Lung (tissue), 12 donors: ENCODE results near the gene TMPRSS3. TPM values are rescaled to one million over a fixed set of nuclear protein-coding genes. Genes with fewer than 3 reads are reported as not detected.

Source experiments
- ATAC-seq: fragments of 200-7000 bp; cut with Tn5 transposase; one replicate; pipeline ENCODE4 v1.9.1; 2020; ENCODE audit warnings: moderate number of reproducible peaks; ENCODE audit not compliant: insufficient read depth, low FRiP score
- DNase-seq, 3 donors: peaks; one replicate each; pipeline ENCODE4 v3.0.0-alpha.2; 2013 to 2017
- H3K27ac ChIP-seq, 2 donors: one replicate each; pipeline ENCODE4 v1.5.1; 2013; ENCODE audit warnings: mild to moderate bottlenecking in 2 of 2, moderate library complexity in 2 of 2, control low read depth in 1 of 2, inconsistent platforms in 1 of 2, low read depth in 1 of 2, low read length in 1 of 2
- H3K27me3 ChIP-seq, 3 donors: one replicate each; pipeline ENCODE4 v1.5.1; 2013; ENCODE audit warnings: low read length in 2 of 3; ENCODE audit not compliant: control insufficient read depth in 3 of 3, insufficient read depth in 3 of 3
- H3K36me3 ChIP-seq, 4 donors: one replicate each; pipeline ENCODE4 v1.5.1; 2013; ENCODE audit warnings: low read length in 4 of 4, mild to moderate bottlenecking in 1 of 4, moderate library complexity in 1 of 4; ENCODE audit not compliant: control insufficient read depth in 4 of 4, insufficient read depth in 4 of 4
- H3K4me1 ChIP-seq, 5 donors: one replicate each; pipeline ENCODE4 v1.5.1; 2013; ENCODE audit warnings: low read length in 5 of 5, mild to moderate bottlenecking in 2 of 5, moderate library complexity in 1 of 5; ENCODE audit not compliant: control insufficient read depth in 5 of 5, insufficient read depth in 5 of 5
- H3K4me3 ChIP-seq: one replicate; pipeline ENCODE4 v1.5.1; 2013; ENCODE audit warnings: mild to moderate bottlenecking, control low read depth, moderate library complexity
- H3K9ac ChIP-seq, 2 donors: one replicate each; pipeline ENCODE4 v1.5.1; 2013; ENCODE audit warnings: low read length in 2 of 2, control low read depth in 1 of 2; ENCODE audit not compliant: insufficient read depth in 1 of 2
- H3K9me3 ChIP-seq, 4 donors: one replicate each; pipeline ENCODE4 v1.5.1; 2013; ENCODE audit warnings: low read length in 3 of 4, mild to moderate bottlenecking in 1 of 4, moderate library complexity in 1 of 4; ENCODE audit not compliant: control insufficient read depth in 4 of 4, insufficient read depth in 3 of 4
- CTCF ChIP-seq: IDR thresholded peaks from 2 replicates; pipeline ENCODE4 v1.5.1; 2012; ENCODE audit warnings: mild to moderate bottlenecking; ENCODE audit errors: control extremely low read depth, extremely low read depth
- WGBS, 2 donors: extraction: QIAGEN DNeasy Blood & Tissue Kit; methylation state at CpG; one replicate each; pipeline ENCODE4 v1.1.7; 2013; 5-methylcytosine and 5-hydroxymethylcytosine counted together
- polyA plus RNA-seq, 2 donors: library from polyadenylated mRNA; stranded (reverse); fragments of 200-250 nt; gene quantifications; one replicate each; pipeline ENCODE4 v1.2.1, GENCODE V29; 2013
- total RNA-seq, 2 donors: library from RNA; depleted of rRNA in 1 of 2; stranded (reverse); fragments of >200 nt in 1 of 2; gene quantifications; one replicate each; pipeline ENCODE4 v1.2.1, GENCODE V29; 2014 to 2021
- donor health status: control.
- donor health status: control.
- donor health status: Bipolar disorder and iron deficiency.
- donor health status: healthy.
- donor health status: DM: yes; HTN: yes; CAD: no.

The TMPRSS3 gene
- total and polyA plus RNA-seq, 4 donors: 2.1 to 7.9 (median 4.2) TPM

DNA sequence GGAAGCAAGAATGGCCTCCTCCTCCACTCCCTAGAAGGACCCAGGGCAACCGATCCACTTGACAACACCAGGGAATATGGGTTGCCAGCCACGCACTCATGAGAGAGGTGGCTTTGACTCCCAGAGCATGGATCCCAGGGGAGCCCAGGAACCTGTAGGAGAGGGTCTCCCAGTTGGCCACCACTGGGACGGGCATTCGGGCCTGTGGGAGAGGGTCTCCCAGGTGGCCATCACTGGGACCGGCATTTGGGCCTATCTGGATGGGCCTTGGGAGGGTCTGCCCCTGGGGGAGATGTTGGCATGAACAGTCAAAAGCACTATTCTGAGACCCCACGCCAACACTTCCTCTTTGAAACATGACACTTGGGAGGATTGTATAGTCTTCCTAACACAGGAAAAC is 30.1 kb downstream of the TMPRSS3 start:
- H3K4me1 ChIP-seq: no peaks in the 10 kb centered on the region
- ATAC-seq (no peak), DNase-seq (no peak)
- no peak overlapping the region for H3K9ac ChIP-seq
- peaks cover 0 to 5% (median 3%) of the 10 kb centered on the region in 3 donors for H3K27me3 ChIP-seq
- no peaks in the 10 kb centered on the region for H3K36me3 ChIP-seq
- no peak for TF ChIP-seq CTCF
- H3K27ac ChIP-seq: no peak overlapping the region
- H3K4me3 ChIP-seq: no peak overlapping the region
- no peaks in the 10 kb centered on the region for H3K9me3 ChIP-seq
- 73 to 83% methylated on average over 6 of the region's 6 CpGs for WGBS, 2 donors

- no peaks in the 10 kb centered on the region for H3K36me3 ChIP-seq
- no peak for TF ChIP-seq CTCF
- H3K27me3 ChIP-seq: peaks cover 0 to 5% (median 3%) of the 10 kb centered on the region in 3 donors
- H3K9me3 ChIP-seq: peaks cover 0 to 5% (median 2%) of the 10 kb centered on the region in 4 donors
- DNase-seq (no peak), ATAC-seq (no peak)
- no peaks in the 10 kb centered on the region for H3K4me1 ChIP-seq
- H3K9ac ChIP-seq: no peak overlapping the region
- H3K4me3 ChIP-seq: no peak overlapping the region
- WGBS, 2 donors: 53 to 69% methylated on average over 13 of the region's 13 CpGs
- no peak overlapping the region for H3K27ac ChIP-seq
Observed at GRCh38 chr21:42364304-42364865, 31.5 kb downstream of the TMPRSS3 start.

DNA sequence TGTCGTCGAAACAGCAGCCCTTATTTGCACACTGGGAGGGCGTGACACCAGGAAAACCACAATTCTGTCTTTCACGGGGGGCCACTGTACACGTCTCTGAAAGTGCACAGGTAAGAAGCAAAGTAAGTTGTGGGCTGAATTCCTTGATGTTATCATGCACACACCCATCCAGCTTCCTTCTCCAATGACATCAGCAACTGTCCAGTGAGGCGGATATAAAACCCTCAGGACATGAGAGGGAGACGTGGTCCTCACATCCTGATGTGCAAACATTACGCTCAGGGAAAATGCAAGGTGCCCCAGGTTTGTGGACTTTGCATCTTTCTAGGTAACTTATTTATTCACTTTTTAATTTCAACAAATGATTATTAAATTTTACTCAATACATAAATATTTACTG is 32.5 kb downstream of the TMPRSS3 start:
- no peaks in the 10 kb centered on the region for H3K4me1 ChIP-seq
- H3K27me3 ChIP-seq: peaks cover 0 to 5% (median 3%) of the 10 kb centered on the region in 3 donors
- no peak for ATAC-seq
- H3K27ac ChIP-seq: no peak overlapping the region
- no peak overlapping the region for H3K9ac ChIP-seq
- no peak for TF ChIP-seq CTCF
- H3K9me3 ChIP-seq: peaks cover 0 to 7% (median 2%) of the 10 kb centered on the region in 4 donors
- H3K4me3 ChIP-seq: no peak overlapping the region
- whole genome bisulfite sequencing, 2 donors: 51 to 52% methylated on average over 8 of the region's 8 CpGs
- H3K36me3 ChIP-seq: no peaks in the 10 kb centered on the region
- DNase-seq: no peak

GRCh38 chr21:42362700-42363099 is 33.2 kb downstream of the TMPRSS3 start:
- H3K9me3 ChIP-seq: peaks cover 0 to 7% (median 2%) of the 10 kb centered on the region in 4 donors
- H3K36me3 ChIP-seq: no peaks in the 10 kb centered on the region
- ATAC-seq (no peak), DNase-seq (no peak)
- WGBS, 2 donors: 72 to 75% methylated on average over 9 of the region's 9 CpGs
- TF ChIP-seq CTCF: no peak
- no peaks in the 10 kb centered on the region for H3K4me1 ChIP-seq
- H3K4me3 ChIP-seq: no peak overlapping the region
- H3K27ac ChIP-seq: no peak overlapping the region
- H3K9ac ChIP-seq: no peak overlapping the region
- peaks cover 0 to 5% (median 3%) of the 10 kb centered on the region in 3 donors for H3K27me3 ChIP-seq
